ENCODE data around the gene ECT2.
"Not testable (repeated sequence)": the region's sequence is repeated elsewhere in the genome, so short reads cannot be mapped to it uniquely, and the experiment has no call there.

ECT2 gene

DNA sequence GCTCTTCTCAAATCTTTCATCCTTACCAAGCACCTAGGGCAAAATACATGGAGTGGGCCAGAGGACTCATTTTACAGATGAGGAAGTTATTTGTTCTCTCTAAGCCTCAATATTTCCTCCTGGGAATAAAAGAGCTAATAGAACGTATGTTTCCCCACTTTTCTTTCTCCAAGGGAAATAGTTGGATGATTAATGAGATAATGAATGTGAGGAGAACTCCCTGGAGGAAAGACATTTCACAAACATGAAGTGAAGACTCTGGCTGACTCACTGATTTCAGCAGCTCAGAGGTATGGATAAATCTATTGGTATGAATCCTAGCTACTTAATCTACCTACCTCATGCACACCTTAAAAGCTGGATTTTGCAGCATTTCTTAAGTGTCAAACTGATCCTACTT lies 98.4 kb downstream of the ECT2 start:
- in situ Hi-C loops (cut with HindIII; ENCODE audit: low sequenced_read_pairs) = no loop called here
- H3K4me3 ChIP-seq (ENCODE audit: low read depth, low read length) = no peak overlapping the region
- peak; percentile 53 for DNase-seq (ENCODE audit: low read depth, low spot score)
- TF ChIP-seq, protein P1, sequence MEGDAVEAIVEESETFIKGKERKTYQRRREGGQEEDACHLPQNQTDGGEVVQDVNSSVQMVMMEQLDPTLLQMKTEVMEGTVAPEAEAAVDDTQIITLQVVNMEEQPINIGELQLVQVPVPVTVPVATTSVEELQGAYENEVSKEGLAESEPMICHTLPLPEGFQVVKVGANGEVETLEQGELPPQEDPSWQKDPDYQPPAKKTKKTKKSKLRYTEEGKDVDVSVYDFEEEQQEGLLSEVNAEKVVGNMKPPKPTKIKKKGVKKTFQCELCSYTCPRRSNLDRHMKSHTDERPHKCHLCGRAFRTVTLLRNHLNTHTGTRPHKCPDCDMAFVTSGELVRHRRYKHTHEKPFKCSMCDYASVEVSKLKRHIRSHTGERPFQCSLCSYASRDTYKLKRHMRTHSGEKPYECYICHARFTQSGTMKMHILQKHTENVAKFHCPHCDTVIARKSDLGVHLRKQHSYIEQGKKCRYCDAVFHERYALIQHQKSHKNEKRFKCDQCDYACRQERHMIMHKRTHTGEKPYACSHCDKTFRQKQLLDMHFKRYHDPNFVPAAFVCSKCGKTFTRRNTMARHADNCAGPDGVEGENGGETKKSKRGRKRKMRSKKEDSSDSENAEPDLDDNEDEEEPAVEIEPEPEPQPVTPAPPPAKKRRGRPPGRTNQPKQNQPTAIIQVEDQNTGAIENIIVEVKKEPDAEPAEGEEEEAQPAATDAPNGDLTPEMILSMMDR (IDR thresholded peaks at IDR 0.05; ENCODE audit: low read depth, low read length) = no peak

DNA sequence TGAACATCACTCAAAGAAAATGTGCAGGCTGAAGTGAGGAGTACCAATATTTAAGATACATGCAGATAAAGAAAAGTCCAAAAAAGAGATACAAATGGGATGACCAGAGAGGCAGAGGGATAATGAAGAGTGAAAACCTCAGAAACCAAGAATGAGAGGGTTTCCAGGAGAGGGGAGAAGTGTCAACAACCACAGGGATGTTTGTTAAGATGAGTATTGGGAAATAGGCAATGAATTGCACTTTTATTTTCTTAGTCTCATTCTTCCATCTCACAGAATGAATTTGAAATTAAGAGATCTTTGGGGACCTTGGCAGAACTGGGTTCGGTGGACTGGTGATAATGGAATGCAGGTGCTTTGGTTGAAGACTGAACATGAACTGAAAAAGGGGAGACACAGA lies 102.5 kb downstream of the ECT2 start:
- no peak overlapping the region for H3K4me3 ChIP-seq (ENCODE audit: low read depth, low read length)
- TF ChIP-seq, protein P1 (IDR thresholded peaks at IDR 0.05; ENCODE audit: low read depth, low read length) = no peak
- DNase-seq (ENCODE audit: low read depth, low spot score) = no peak
- in situ Hi-C loops (cut with HindIII; ENCODE audit: low sequenced_read_pairs) = no loop called here

DNA sequence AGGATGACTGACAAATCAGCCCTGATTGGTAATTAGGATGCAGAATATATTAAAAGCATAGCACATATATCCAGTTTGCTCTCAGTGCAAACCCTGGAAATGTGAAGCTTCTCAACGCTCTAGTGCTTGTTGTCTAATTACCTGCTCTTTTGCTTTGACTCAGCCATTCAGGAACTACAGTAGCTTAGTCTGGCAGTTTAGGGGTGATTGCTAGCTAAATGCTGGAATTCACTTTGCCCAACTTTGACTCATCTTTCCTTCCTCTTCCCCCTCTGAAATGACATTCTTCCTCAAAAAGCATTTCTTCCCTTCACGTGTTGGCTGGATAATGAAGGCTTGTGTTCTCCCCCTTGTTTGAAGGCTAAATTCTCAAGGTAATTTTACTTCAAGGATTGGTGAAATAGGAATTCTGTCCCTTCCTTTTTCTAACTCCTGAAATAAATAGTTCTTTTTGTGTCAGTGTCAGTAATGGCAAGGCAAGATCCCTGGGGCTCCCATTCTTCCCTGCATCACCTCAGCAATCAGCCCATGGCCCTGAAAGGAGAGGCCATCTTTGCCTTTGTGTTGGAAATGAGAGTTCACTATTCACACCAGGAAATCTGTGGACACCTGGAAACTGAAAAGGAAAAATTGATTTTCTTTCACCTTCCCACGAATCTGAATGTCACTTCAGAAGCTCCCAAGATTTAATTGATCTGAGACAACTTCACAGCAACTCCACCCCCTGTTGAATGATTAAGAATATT lies 103.6 kb downstream of the ECT2 start:
- TF ChIP-seq, protein P1 (IDR thresholded peaks at IDR 0.05; ENCODE audit: low read depth, low read length) = no peak
- no peak overlapping the region for H3K4me3 ChIP-seq (ENCODE audit: low read depth, low read length)
- in situ Hi-C loops (cut with HindIII; ENCODE audit: low sequenced_read_pairs) = no loop called here
- DNase-seq (ENCODE audit: low read depth, low spot score) = no peak

DNA sequence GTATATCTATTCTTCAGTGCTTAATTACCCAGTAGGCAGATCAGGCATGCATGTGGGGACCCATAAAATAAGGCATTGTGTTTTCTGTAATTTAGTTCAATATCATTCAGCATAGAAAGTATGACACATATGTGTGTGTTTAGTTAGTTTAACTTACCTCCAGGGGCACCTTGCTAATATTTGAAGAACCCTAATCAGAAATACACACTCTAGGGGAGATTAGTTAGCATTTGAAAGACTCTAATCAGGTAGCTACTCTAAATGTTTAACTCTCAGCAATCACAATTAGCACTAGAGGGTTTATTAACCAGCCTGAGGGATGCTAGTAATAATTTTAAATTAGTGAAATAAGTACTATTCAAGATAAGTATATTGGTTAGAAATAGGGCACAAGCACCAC lies 104.5 kb downstream of the ECT2 start:
- TF ChIP-seq, protein P1 (IDR thresholded peaks at IDR 0.05; ENCODE audit: low read depth, low read length) = no peak

DNA sequence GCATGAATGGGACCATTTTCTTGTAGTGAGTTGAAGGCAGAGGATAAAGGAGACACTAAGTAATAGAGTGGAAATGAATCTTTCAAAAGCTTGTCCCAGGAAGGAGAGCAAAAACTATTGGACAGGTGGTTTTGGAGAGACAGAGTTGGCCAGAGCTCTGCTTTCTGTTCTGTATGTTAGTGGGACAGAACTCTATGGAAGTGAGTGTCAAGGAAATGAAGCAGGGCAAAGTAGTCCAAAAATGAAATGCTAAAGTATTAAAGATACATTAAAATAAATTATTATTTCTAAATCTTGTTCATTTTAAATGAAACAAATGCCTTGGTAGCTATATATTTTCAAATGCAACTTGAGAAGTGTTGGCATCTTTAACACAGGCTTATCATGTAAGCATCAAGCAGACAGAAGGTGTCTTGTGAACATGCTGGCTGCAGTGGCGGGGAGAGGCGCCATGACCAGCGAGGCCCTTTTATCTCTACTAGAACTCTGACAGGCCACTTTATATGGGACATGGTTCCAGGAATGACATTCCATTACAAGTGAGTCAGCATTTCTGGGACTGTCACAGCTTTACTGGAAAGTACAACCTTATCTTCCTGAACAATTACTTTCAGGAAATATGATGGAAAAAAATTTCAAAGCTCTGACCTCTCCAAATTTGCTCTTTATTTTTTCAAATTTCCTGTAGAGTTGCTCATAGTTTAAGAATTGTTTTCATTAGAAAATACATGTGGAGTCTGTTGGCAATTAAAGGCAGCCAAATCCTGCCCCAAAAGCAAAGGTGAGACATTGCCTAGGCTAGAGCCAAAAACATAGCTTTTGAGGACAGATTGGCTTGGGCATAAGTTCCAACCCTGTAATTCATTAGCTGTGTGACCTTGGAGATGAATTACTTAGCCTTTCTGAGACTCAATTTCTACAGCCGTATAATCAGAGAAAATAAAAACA lies 106.5 kb downstream of the ECT2 start:
- H3K4me3 ChIP-seq (ENCODE audit: low read depth, low read length) = no peak overlapping the region
- in situ Hi-C loops (cut with HindIII; ENCODE audit: low sequenced_read_pairs) = no loop called here
- TF ChIP-seq, protein P1 (IDR thresholded peaks at IDR 0.05; ENCODE audit: low read depth, low read length) = no peak
- peak; percentile 23 for DNase-seq (ENCODE audit: low read depth, low spot score)

More for the DNA sequence above, 104.5 kb downstream of the ECT2 start:
- DNase-seq (ENCODE audit: low read depth, low spot score) = no peak
- in situ Hi-C loops (cut with HindIII; ENCODE audit: low sequenced_read_pairs) = no loop called here
- no peak overlapping the region for H3K4me3 ChIP-seq (ENCODE audit: low read depth, low read length)

DNA sequence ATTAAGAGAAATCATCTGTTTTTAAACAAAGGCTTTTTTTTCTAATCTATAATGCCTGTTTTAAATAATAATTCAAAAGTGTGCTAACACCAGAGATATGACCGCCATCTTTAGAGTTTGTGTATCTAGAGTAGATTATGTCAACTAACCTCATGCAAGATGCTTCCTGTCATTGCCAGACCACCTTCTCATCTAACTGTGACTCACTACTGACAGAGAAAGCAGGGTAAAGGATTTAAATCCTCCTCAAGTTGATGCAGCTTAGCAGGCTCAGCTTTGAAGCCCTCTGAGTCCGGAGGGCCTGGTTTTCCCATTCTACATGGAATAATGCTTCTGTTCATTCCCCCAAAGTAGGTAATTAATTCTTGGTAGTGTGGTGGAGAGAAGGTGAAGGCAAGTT lies 108.5 kb downstream of the ECT2 start:
- TF ChIP-seq, protein P1 (IDR thresholded peaks at IDR 0.05; ENCODE audit: low read depth, low read length) = no peak
- peak; percentile 40 for DNase-seq (ENCODE audit: low read depth, low spot score)
- in situ Hi-C loops (cut with HindIII; ENCODE audit: low sequenced_read_pairs) = no loop called here
- H3K4me3 ChIP-seq (ENCODE audit: low read depth, low read length) = no peak overlapping the region

DNA sequence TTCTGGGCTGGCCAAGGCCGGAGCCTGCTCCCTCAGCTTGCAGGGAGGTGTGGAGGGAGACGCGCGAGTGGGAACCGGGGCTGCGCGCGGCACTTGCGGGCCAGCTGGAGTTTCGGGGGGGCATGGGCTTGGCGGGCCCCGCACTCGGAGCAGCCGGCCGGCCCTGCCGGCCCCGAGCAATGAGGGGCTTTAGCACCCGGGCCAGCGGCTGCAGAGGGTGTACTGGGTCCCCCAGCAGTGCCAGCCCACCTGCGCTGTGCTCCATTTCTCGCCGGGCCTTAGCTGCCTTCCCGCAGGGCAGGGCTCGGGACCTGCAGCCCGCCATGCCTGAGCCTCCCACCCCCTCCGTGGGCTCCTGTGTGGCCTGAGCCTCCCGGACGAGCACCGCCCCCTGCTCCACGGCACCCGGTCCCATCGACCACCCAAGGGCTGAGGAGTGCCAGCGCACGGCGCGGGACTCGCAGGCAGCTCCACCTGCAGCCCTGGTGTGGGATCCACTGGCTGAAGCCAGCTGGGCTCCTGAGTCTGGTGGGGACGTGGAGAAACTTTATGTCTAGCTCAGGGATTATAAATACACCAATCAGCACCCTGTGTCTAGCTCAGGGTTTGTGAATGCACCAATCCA lies 116.3 kb downstream of the ECT2 start:
- DNase-seq (ENCODE audit: low read depth, low spot score); H3K4me3 ChIP-seq (ENCODE audit: low read depth, low read length); in situ Hi-C loops (cut with HindIII; ENCODE audit: low sequenced_read_pairs): not testable (repeated sequence)
